ENCODE data around the gene C10orf120. TPM values are rescaled to one million over a fixed set of nuclear protein-coding genes. Genes with fewer than 3 reads are reported as not detected.

Gene C10orf120
- total RNA-seq, 2 donors from 2014 or later = 0.57 TPM; not detected in 1

GRCh38 chr10:122701652-122702051, 2.0 kb upstream of the C10orf120 start:
- TF ChIP-seq CTCF (IDR thresholded peaks at IDR 0.05) (no peak), POLR2AphosphoS5 (IDR thresholded peaks at IDR 0.05) (no peak), POLR2A (IDR thresholded peaks at IDR 0.05) (no peak)
- Histone ChIP-seq H3K4me1 (replicated peaks) (no peaks in the 10 kb centered on the region), H3K36me3 (no peaks in the 10 kb centered on the region), H3K27ac (no peak overlapping the region), H3K27me3 (replicated peaks; ENCODE audit: insufficient read depth) (no peaks in the 10 kb centered on the region), H3K4me3 (no peak overlapping the region), H3K9me3 (no peaks in the 10 kb centered on the region)
- DNase-seq (ENCODE audit: low spot score) = no peak
- intact Hi-C loops (cut with DNase I) = no loop called here
- WGBS = 50% methylated on average over 2 of the region's 2 CpGs

- WGBS = 89% methylated on average over 1 of the region's 1 CpG
These were observed 3.0 kb downstream of the C10orf120 start for GRCh38 chr10:122696687-122697086.

GRCh38 chr10:122692744-122693143, 6.9 kb downstream of the C10orf120 start:
- Histone ChIP-seq H3K27ac (no peak overlapping the region), H3K27me3 (replicated peaks; ENCODE audit: insufficient read depth) (no peaks in the 10 kb centered on the region), H3K9me3 (no peaks in the 10 kb centered on the region), H3K36me3 (no peaks in the 10 kb centered on the region), H3K4me1 (replicated peaks) (no peaks in the 10 kb centered on the region), H3K4me3 (no peak overlapping the region)
- no peak for DNase-seq (ENCODE audit: low spot score)
- intact Hi-C loops (cut with DNase I) = no loop called here
- 75% methylated on average over 5 of the region's 5 CpGs for WGBS
- TF ChIP-seq POLR2AphosphoS5 (IDR thresholded peaks at IDR 0.05) (no peak), CTCF (IDR thresholded peaks at IDR 0.05) (no peak), POLR2A (IDR thresholded peaks at IDR 0.05) (no peak)

More at GRCh38 chr10:122696687-122697086, 3.0 kb downstream of the C10orf120 start:
- H3K4me3 ChIP-seq = no peak overlapping the region
- no peaks in the 10 kb centered on the region for H3K9me3 ChIP-seq
- no peak for DNase-seq (ENCODE audit: low spot score)
- no peaks in the 10 kb centered on the region for H3K27me3 ChIP-seq (replicated peaks; ENCODE audit: insufficient read depth)
- intact Hi-C loops (cut with DNase I) = no loop called here
- no peak for TF ChIP-seq POLR2A (IDR thresholded peaks at IDR 0.05)
- TF ChIP-seq POLR2AphosphoS5 (IDR thresholded peaks at IDR 0.05) = no peak
- TF ChIP-seq CTCF (IDR thresholded peaks at IDR 0.05) = no peak
- H3K4me1 ChIP-seq (replicated peaks) = no peaks in the 10 kb centered on the region
- H3K36me3 ChIP-seq = no peaks in the 10 kb centered on the region
- H3K27ac ChIP-seq = no peak overlapping the region

GRCh38 chr10:122689146-122689820, 10.4 kb downstream of the C10orf120 start:
- no peak for DNase-seq (ENCODE audit: low spot score)
- WGBS = 44% methylated on average over 6 of the region's 6 CpGs
- TF ChIP-seq CTCF (IDR thresholded peaks at IDR 0.05) (no peak), POLR2AphosphoS5 (IDR thresholded peaks at IDR 0.05) (no peak), POLR2A (IDR thresholded peaks at IDR 0.05) (no peak)

More at GRCh38 chr10:122689146-122689820, 10.4 kb downstream of the C10orf120 start:
- no peaks in the 10 kb centered on the region for H3K4me1 ChIP-seq (replicated peaks)
- no peak overlapping the region for H3K27ac ChIP-seq
- H3K9me3 ChIP-seq = no peaks in the 10 kb centered on the region
- no peak overlapping the region for H3K4me3 ChIP-seq
- intact Hi-C loops (cut with DNase I) = no loop called here
- H3K36me3 ChIP-seq = no peaks in the 10 kb centered on the region
- no peaks in the 10 kb centered on the region for H3K27me3 ChIP-seq (replicated peaks; ENCODE audit: insufficient read depth)
